A549 (cell line): ENCODE results near the gene ITPA.

Experiments
- BHLHE40 ChIP-seq: IDR thresholded peaks from 2 replicates; pipeline ENCODE4 v1.6.1; 2012; ENCODE audit warnings: low read depth, low read length, inconsistent platforms
- ESRRA ChIP-seq: fragments of 150-350 bp; IDR thresholded peaks from 2 replicates; pipeline ENCODE4 v1.6.1; 2014; ENCODE audit warnings: mild to moderate bottlenecking, low read length, borderline replicate concordance
- HDAC2 ChIP-seq: fragments of 200-600 bp; sonication (generic); IDR thresholded peaks from 2 replicates; pipeline ENCODE4 v1.6.1; 2016
- POLR2A ChIP-seq: IDR thresholded peaks from 2 replicates; pipeline ENCODE4 v1.6.1; 2012; ENCODE audit warnings: mild to moderate bottlenecking, low read length
- RCOR1 ChIP-seq: fragments of 150-350 bp; IDR thresholded peaks from 2 replicates; pipeline ENCODE4 v1.6.1; 2014; ENCODE audit warnings: antibody characterized with exemption, low read length, low read depth
- TF ChIP-seq, protein P1 (sequence below): fragments of >200 bp; sonication (Bioruptor Twin); formaldehyde crosslinking; IDR thresholded peaks from 3 replicates; pipeline ENCODE4 v1.5.1; 2016

DNA sequence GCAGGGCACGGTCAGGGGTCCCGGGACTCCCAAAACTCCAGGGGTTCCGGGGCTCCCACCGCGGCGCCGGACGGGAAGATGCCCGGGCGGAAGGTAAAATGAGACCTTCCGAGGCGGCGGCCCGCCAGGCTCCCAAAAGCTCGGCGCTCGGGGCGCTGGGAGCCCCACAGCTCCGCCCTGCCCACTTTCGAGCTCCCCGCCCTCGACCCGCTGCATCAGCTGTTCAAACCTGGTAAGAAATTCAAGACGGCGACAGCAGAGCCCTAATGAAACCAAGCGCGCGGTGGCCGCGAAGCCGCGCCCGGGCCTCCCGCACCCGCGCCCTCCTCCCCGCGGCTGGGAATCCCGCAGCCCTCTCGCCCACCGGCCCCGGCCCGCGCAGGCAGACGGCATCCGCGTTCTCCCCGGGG, 29.3 kb downstream of the ITPA start:
- TF ChIP-seq, protein P1, sequence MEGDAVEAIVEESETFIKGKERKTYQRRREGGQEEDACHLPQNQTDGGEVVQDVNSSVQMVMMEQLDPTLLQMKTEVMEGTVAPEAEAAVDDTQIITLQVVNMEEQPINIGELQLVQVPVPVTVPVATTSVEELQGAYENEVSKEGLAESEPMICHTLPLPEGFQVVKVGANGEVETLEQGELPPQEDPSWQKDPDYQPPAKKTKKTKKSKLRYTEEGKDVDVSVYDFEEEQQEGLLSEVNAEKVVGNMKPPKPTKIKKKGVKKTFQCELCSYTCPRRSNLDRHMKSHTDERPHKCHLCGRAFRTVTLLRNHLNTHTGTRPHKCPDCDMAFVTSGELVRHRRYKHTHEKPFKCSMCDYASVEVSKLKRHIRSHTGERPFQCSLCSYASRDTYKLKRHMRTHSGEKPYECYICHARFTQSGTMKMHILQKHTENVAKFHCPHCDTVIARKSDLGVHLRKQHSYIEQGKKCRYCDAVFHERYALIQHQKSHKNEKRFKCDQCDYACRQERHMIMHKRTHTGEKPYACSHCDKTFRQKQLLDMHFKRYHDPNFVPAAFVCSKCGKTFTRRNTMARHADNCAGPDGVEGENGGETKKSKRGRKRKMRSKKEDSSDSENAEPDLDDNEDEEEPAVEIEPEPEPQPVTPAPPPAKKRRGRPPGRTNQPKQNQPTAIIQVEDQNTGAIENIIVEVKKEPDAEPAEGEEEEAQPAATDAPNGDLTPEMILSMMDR, result no peak
- TF ChIP-seq HDAC2 (no peak), POLR2A (no peak), BHLHE40 (no peak), RCOR1 (no peak), ESRRA (no peak)
